Right lobe of liver (tissue), 4 donors: ENCODE results near the gene SLC25A26.

Experiments
- POLR2A ChIP-seq: fragments of 450-650 bp; IDR thresholded peaks from one replicate; pipeline ENCODE4 v1.6.1; 2017; ENCODE audit warnings: antibody characterized with exemption, mild to moderate bottlenecking
- TF ChIP-seq, protein P1 (sequence below), 4 donors: fragments of 200-600 bp in 3 of 4; fragments of 450-650 bp in 1 of 4; IDR thresholded peaks; one replicate each; pipeline versions ENCODE4 v1.5.1 to v1.8.0; 2016 to 2022; ENCODE audit warnings: antibody characterized with exemption in 4 of 4, mild to moderate bottlenecking in 2 of 4
- donor health status: DM: no; HTN: no; CAD: no.
- donor health status: DM: no; HTN: no; CAD: no.
- donor health status: DM: no; HTN: yes; CAD: no.

DNA sequence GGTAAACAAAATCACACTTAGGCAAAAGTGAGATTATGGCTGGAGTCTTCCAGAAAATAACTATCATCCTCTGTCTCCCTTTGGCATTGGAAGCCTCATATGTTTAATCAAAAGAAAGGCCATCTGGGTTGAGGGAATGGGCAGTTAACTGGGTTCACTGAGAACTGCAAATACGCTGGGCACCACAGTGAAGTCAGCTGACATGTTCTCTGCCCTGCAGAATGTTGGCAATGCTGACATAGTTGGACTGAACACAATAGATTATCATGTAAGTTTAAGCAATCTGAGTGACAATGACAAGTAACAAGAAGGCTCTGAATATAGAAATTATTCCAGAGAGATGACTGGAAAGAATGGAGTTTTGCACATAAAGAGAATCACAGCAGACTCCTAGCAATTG is 43.8 kb upstream of the SLC25A26 start:
- no peak for TF ChIP-seq POLR2A
- TF ChIP-seq, protein P1, sequence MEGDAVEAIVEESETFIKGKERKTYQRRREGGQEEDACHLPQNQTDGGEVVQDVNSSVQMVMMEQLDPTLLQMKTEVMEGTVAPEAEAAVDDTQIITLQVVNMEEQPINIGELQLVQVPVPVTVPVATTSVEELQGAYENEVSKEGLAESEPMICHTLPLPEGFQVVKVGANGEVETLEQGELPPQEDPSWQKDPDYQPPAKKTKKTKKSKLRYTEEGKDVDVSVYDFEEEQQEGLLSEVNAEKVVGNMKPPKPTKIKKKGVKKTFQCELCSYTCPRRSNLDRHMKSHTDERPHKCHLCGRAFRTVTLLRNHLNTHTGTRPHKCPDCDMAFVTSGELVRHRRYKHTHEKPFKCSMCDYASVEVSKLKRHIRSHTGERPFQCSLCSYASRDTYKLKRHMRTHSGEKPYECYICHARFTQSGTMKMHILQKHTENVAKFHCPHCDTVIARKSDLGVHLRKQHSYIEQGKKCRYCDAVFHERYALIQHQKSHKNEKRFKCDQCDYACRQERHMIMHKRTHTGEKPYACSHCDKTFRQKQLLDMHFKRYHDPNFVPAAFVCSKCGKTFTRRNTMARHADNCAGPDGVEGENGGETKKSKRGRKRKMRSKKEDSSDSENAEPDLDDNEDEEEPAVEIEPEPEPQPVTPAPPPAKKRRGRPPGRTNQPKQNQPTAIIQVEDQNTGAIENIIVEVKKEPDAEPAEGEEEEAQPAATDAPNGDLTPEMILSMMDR (IDR thresholded peaks at IDR 0.05), result no peak
